Suppressor macrophage (primary cell): ENCODE results near the gene SBK3.
A peak's percentile ranks its signal among the peaks of the same experiment; 100 is the strongest.
"Not testable (repeated sequence)": the region's sequence is repeated elsewhere in the genome, so short reads cannot be mapped to it uniquely, and the experiment has no call there.

Experiments
- DNase-seq, 4 experiments: peaks; one replicate each; pipeline ENCODE4 v3.0.0-alpha.2; 2020 to 2022

SBK3 gene

GRCh38 chr19:55516878-55517620, 28.3 kb downstream of the SBK3 start:
- peak; percentile 96 to 98 (median 98) for DNase-seq

DNA sequence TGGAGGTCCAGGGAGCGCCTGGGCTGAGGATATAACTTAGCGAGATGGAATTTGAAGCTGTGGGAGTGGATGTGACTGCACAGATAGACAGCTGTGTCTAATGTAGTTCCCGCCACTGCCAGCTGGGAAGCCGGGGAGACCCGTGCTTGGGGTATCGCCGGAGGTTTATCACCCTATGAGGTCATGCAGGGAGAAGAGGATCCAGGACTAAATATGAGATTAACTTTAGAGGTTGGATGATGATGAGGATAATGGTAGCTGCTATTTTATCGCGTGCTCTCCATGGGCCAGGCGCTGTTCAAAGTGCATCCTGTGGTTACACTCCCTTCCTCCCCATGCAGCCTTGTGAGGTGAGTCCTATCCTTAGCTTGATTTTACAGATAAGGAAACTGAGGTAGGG, 37.2 kb downstream of the SBK3 start:
- no peak for DNase-seq

DNA sequence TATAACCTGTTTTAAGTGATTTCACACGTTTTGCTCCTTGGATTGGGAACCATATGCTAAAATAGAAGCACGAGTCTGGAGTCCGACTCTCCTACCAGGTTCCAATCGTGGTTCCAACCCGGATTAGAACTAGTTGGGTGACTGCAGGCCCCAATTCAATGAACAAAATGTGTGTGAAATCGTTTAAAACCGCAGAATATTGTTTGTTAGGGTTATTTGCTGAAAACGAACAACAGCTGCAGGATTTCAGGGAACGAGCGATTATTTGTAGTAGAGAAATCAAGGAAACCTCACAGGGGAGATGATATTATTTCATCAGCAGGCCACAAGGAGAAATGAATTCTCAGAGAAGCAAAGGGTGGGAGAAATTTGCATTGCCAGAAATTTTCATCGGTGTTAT, 40.4 kb downstream of the SBK3 start:
- no peak for DNase-seq

GRCh38 chr19:55504252-55504603, 41.1 kb downstream of the SBK3 start:
- no peak for DNase-seq

GRCh38 chr19:55503502-55504251, 41.7 kb downstream of the SBK3 start:
- peak; percentile 94 to 97 (median 96) for DNase-seq

GRCh38 chr19:55503157-55503501, 42.2 kb downstream of the SBK3 start:
- DNase-seq = no peak

- DNase-seq = no peak
Measured at GRCh38 chr19:55502197-55502952, 43.0 kb downstream of the SBK3 start.

- no peak for DNase-seq
Measured at GRCh38 chr19:55500368-55500952, 44.9 kb downstream of the SBK3 start.

DNA sequence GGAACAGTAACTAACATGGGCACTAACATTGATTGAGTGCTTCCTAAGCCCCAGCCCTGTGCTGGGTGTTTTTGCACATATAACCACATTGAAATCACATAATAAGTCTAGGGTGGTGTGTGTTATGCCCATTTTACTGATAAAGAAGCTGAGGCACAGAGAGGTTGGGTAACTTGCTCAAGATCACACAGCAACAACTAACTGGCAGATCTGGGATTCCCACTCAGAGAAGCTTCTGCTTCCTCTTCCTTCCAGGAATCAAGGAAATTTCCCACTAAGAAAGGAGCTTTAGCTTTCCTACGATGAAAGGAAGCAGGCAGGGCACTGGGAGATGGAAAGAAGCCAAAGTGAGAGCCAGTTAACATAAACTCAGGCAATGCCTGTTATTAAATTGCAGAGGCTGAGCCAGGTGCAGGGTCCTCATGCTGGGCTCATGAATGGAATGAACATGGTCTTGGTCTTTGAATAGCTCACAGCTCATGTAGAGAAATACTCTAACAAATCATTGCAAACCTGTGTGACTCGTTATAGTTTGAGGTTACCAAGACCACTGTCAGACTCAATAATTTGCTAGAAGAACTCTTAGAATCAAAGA, 47.0 kb downstream of the SBK3 start:
- DNase-seq = no peak

DNA sequence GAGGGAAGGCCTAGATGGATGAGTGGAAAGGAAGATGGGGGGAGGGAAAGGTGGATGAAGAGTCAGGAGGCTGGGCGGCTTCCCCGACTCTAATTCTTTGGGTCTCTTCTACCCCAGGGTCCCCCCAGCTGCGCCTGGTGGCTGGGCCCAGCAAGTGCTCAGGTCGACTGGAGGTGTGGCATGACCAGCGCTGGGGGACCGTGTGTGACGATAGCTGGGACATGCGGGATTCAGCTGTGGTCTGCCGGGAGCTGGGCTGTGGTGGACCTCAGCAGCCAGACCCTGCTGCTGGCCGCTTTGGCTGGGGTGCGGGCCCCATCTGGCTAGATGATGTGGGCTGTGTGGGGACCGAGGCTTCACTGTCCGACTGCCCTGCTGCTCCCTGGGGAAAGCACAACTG, 47.6 kb downstream of the SBK3 start:
- DNase-seq = no peak

GRCh38 chr19:55496820-55497219, 48.5 kb downstream of the SBK3 start:
- not testable (repeated sequence) for DNase-seq

DNA sequence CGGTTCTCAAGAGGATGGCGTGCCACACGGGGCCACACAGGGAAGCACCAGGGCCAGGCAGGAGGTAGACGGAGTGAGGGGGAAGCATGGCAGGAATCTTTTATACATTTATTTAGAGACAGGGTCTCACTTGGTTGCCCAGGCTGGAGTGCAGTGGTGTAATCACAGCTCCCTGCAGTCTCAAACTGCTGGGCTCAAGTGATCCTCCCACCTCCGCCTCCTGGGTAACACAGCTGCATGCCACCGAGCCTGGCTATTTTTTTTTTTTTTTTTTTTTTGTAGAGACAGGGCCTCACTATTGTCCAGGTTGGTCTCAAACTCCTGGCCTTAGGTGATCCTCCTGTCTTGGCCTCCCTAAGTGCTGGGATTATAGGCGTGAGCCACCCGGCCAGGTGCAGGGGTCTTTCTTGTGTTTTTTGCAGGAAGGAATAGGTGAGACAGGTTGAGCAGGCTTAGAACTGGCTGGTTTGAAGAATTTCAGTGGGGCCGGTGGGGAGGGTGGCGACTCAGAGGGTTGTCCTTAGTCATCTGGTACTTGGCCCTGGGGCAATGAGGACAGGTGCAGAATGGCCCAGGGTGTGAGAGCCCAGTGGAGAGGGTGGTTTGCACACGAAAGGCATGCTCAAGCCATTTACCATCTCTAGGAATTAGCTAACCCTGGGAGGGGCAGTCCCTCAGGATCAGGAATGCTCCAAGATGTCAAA, 49.5 kb downstream of the SBK3 start:
- no peak for DNase-seq

DNA sequence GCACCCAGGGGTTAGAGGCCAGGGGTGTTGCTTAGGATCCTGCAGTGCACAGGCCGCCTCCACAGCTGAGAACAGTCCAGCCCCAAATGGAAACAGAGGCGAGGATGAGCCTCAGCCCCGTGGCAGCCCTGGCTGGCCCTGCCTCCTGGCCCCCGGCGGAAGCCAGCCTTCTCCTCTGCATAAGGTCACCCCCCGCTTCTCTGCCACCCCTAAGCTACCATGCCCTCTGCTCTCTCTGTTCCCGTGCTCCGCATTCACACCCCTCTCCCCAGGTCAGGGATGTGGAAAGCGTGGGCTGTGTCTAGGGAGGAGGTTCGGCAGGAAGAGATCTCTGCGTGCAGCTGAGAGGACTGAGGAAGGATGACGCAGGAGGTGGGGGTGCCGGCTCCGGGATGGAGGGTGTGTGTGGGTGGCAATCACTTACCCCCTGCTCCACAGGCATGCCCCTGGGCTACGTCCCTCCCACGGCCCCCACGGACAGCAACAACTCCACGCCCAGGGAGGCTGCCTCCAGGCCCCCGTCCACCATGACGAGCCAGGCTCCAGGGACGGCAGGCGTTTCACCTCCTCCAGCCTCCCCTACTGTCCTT, 51.1 kb downstream of the SBK3 start:
- peak; percentile 8 to 49 (median 24) for DNase-seq

DNA sequence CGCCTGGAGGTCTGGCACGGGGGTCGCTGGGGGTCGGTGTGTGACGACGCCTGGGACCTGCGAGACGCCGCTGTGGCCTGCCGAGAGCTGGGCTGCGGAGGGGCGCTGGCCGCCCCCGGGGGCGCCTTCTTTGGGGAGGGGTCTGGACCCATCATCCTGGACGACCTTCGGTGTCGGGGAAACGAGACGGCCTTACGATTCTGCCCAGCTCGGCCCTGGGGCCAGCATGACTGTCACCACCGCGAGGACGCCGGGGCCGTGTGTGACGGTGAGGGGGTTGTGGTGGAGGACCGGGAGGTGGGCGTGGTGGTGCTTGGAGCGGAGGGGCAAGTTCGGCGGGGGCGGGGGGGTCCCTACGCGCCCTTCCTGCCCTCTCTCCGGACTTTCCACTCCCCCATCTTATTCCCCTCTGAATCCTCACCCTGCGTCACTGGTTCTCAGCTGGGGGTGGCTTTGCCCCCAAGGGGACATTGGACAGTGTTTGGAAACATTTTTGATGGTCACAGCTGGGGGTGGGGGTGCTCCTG, 51.6 kb downstream of the SBK3 start:
- DNase-seq = no peak

DNA sequence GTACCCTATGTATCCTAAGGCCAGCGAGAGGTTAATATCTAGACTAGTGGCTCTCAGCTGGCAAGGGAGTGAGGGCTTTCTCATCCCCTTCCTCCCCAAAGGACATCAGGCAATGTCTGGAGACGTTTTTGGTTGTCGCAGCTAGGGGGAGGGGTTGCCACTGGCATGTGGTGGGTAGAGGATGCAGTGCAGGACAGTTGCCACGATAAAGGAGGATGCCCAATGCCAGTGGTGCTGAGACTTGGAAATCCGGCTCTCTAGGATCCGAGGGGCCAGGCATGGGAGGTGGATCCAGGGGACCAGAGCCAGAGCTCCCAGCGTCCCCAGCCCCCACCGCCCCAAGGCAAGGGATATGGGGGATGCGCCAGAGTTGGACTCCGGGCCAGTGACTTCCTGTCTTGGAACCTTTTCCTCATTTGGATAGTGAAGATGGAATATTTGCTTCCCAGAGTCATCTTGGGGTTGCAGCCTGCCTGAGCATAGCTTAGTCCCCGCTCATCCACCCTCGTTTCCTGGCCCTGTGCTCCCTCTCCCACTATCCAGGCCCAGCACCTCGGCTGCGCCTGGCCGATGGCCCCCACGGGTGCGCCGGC, 52.2 kb downstream of the SBK3 start:
- no peak for DNase-seq

DNA sequence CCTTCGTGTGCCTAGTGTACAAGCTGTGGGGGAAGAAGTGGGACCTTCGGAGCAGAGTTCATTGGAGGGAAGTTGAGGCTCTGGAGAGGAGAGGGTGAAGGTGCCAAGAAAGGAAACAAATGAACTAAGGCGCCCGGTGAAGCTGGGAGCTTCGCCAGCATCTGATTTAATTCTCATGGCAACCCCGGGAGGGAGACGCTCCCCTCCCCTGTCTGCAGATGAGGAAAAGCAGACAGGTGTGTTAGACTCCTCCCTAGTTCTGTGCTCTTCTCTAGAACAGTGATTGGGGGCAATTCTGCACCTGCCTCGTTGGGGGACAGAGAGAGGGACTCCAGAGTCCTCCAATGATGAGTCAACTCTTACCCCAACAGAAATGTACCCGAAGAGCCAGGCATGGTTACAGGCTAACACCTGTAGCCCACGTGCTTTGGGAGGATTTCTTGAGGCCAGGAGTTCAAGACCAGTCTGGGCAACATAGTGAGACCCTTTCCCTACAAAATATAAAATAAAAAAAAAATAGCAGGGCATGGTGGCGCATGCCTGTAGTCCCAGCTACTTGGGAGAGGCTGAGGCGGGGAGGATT, 52.9 kb downstream of the SBK3 start:
- DNase-seq = no peak

DNA sequence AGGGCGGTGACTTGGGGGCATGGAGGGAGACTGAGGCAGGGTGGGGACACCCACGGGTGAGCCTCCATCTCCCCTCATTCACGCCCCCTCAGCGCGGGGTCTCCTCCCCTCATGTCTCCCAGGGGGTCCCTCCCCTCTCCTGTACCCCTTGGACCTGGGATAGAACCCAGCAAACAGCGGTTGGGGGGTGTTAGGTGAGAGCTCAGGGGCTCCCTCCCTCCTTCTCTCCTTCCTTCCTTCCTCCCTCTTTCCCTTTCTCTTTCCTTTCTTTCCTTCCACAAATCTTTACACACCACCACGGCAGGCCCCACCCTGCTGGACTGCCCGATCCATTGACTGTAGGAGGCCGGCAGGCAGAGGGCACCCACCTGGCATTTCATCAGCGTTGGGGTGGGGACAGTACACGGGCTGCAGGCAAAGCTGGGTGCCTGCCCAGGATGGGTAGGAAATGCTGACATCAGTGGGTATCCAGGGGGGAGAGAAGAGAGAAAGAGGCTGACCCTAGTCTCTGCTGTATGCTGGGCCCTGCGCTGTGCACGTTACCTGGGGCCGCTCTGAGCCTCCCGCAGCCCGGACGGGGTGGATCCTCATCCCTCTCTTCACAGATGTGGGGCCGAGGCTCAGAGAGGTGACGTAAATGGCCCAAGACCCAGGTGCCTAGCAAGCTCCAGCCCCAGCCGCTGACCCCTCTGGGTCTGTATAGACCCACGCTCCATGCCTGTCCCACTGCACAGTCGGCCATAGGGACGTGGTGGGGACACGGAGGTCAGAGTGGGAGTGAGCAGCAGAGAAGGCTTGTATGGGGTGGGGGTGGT, 53.6 kb downstream of the SBK3 start:
- DNase-seq = no peak
